Activated T-cell treated with anti-CD3 and anti-CD28 coated beads, Interleukin-2, amount 50 U/mL, for 4 hours (primary cell): ENCODE measurements around the gene NCAPH2. TPM values are rescaled to one million over a fixed set of nuclear protein-coding genes. Genes with fewer than 3 reads are reported as not detected.

Experiments used
- ATAC-seq, 2 donors: fragments of 200-7000 bp; cut with Tn5 transposase; one replicate each; pipeline ENCODE4 v1.10.0; 2021
- DNase-seq: peaks from one replicate; pipeline ENCODE4 v3.0.0-alpha.2; 2020
- H3K27me3 Mint-ChIP-seq: one replicate; pipeline ENCODE4 v1.8.0; 2021; ENCODE audit warnings: low read depth, mixed read lengths
- H3K36me3 Mint-ChIP-seq: one replicate; pipeline ENCODE4 v1.8.0; 2022; ENCODE audit warnings: mixed read lengths; ENCODE audit not compliant: insufficient read depth
- H3K4me1 Mint-ChIP-seq: one replicate; pipeline ENCODE4 v1.8.0; 2021; ENCODE audit warnings: low read depth, mixed read lengths
- H3K4me3 Mint-ChIP-seq: one replicate; pipeline ENCODE4 v1.8.0; 2021; ENCODE audit warnings: mild to moderate bottlenecking, moderate library complexity, mixed read lengths
- H3K9me3 Mint-ChIP-seq: one replicate; pipeline ENCODE4 v1.8.0; 2021; ENCODE audit warnings: mixed read lengths
- total RNA-seq, 3 donors: library from RNA; stranded (reverse); gene quantifications; one replicate each; pipeline ENCODE4 v1.2.1, GENCODE V29; 2021

NCAPH2 gene
- total RNA-seq, 3 donors from 2014 or later = 152 to 175 (median 156) TPM

DNA sequence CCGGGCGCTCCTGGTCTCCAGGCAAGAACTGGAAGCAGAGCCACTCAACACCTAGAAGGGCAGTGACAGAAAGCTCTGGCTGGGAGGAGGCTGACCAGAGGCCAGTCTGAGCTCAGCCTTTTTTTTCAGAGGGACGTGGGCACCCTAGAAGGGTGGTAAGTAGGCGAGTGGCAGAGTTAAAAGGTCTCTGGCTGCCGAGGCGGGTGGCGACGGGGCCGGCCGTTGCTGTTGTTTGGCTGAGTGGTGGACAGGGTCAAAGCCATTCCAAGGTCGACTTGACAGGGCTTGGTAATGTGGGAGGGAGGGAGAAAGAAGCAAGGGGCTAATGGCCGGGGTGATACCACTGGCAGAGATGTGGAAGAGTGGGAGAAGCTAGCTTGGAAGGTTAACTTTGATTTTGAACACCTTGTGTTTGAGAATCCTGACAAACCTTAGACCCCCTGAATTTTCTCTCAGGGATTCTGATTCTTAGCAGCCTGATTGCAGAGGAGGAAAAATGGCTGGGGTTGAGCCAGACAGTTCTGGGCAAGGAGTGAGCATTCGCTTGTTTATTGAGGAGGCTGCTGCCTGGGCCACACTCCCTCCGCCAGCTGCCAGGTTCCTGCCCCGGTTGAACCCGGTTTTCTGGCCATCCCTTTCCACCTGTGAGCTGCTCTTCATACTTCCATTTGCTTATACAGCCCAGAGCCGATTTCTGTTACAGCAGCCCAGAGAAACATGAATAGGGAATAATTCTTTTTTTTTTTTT is 55.6 kb downstream of the NCAPH2 start:
- ATAC-seq = peak in 1 of 2 donors; percentile 7
- Mint-ChIP-seq H3K4me1 (peaks cover 12% of the 10 kb centered on the region), H3K36me3 (no peaks in the 10 kb centered on the region), H3K27me3 (no peaks in the 10 kb centered on the region), H3K9me3 (no peaks in the 10 kb centered on the region), H3K4me3 (peak overlapping the region; percentile 86)
- no peak for DNase-seq

DNA sequence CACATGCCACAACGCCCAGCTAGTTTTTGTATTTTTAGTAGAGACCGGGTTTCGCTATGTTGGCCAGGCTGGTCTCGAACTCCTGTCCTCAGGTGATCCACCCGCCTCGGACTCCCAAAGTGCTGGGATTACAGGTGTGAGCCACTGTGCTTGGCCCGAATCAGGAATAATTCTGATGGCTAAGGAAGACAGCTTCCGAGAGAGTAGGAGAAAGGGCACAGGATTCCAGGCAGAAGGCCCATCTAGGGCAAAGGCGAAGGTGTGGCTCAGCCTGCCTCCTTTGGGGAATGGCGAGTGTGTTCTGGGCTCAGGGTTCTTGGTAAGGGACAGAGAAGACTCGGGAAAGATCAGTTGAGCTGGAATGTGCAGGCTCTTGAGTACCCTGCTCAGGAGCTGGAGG is 56.3 kb downstream of the NCAPH2 start:
- no peak for DNase-seq
- H3K4me1 Mint-ChIP-seq = peaks cover 12% of the 10 kb centered on the region
- no peaks in the 10 kb centered on the region for H3K27me3 Mint-ChIP-seq
- H3K4me3 Mint-ChIP-seq = peak overlapping the region; percentile 11
- no peak for ATAC-seq
- no peaks in the 10 kb centered on the region for H3K9me3 Mint-ChIP-seq
- peaks cover under 1% of the 10 kb centered on the region for H3K36me3 Mint-ChIP-seq

DNA sequence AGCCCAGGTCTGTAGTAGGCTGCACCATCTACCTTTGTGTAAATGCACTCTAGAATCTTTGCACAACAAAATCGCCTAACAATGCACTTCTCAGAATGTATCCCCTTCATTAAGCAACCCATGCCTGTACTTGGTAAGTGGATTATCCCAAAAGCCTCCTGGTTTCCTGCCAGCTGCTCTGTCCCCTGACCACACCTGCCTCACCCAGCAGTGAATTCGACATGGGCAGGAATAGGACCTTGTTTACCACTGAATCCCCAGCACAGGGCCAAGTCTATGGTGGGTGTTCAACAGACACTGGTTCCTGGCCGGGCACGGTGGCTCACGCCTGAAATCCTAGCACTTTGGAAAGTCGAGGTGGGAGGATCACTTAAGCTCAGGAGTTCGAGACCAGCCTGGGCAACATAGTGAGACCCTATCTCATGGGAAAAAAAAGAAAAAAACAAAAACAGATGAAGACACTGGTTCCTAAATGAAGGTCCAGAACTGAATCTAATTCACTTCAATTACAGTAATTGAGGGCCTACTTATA is 59.8 kb downstream of the NCAPH2 start:
- peaks cover 8% of the 10 kb centered on the region for H3K36me3 Mint-ChIP-seq
- no peak for DNase-seq
- no peak for ATAC-seq
- no peak overlapping the region for H3K4me3 Mint-ChIP-seq
- no peaks in the 10 kb centered on the region for H3K9me3 Mint-ChIP-seq
- H3K27me3 Mint-ChIP-seq = no peaks in the 10 kb centered on the region
- H3K4me1 Mint-ChIP-seq = peaks cover 8% of the 10 kb centered on the region

DNA sequence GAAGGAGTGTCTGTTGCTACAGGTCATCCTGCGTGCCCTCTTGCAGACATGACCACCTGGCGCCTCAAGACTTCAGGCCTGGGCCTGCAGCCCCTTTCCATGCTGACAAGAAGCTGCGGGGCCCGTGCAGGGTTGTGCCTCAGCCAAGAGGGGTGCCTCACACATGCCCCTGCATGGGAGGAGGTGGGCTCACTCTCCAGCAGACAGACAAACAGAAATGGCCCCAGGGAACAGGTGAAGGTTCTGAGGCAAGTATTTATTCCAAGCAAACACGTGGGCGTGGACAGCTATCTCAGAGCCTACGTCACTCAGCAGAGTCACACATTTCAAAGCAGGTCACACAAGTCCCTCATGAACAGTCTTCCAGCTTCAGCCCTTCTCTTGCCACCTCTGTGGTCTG is 60.6 kb downstream of the NCAPH2 start:
- Mint-ChIP-seq H3K4me3 (no peak overlapping the region), H3K9me3 (no peaks in the 10 kb centered on the region), H3K4me1 (peaks cover 2% of the 10 kb centered on the region), H3K36me3 (peaks cover 8% of the 10 kb centered on the region), H3K27me3 (no peaks in the 10 kb centered on the region)
- ATAC-seq (no peak), DNase-seq (no peak)

DNA sequence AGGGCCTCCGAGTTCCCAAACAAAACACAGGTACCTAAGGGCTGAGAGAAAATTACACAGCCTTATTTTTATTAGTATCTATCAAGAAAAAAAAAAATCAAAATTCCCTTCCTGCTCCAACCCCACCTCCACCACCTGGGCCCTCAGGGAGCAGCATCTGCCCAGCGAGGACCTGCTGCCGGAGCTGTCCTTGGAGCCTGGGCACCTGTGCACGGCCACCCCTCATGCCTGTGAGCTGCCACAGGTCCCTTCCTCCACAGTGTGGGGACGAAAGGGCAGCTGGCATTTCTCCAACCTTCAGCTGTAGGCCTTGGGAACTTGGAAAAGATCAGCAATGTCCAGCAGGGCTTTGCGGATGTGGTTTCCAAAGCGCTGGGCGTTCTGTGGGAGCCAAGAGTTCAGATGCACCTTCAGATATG is 61.0 kb downstream of the NCAPH2 start:
- no peaks in the 10 kb centered on the region for H3K4me1 Mint-ChIP-seq
- no peak overlapping the region for H3K4me3 Mint-ChIP-seq
- no peaks in the 10 kb centered on the region for H3K27me3 Mint-ChIP-seq
- ATAC-seq (no peak), DNase-seq (no peak)
- H3K36me3 Mint-ChIP-seq = peaks cover 8% of the 10 kb centered on the region
- H3K9me3 Mint-ChIP-seq = no peaks in the 10 kb centered on the region

DNA sequence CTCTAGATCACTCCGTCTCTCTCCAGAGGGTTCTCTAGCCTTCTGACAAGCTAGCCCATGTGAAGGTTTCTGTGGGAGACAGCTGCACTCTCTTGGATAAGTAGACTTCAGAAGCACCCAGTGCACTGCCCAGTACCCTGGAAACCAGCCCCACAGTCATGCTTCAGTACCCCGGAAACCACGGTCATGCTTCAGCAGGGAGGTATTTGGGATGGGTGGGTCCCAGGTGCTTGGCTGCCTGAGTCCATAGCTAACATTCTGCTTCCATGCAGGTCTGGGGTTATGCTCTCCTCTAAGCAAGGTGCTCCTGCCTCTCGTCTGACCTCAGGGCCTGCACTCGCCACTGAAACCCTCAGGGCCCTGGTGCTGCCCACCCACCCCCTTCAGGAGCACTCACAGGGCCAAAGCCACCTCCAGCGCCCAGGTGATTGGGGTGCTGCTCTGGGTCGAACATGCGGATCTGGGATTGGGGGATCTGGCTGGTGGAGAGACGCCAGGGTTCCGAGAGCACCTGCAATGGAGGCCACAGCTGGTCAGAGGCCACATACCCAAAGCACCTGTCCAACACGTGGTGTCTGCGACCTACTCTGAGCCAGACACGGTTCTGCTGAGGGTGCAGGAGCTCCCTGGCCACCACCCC is 62.0 kb downstream of the NCAPH2 start:
- Mint-ChIP-seq H3K4me1 (no peaks in the 10 kb centered on the region), H3K27me3 (no peaks in the 10 kb centered on the region), H3K9me3 (no peaks in the 10 kb centered on the region), H3K4me3 (no peak overlapping the region), H3K36me3 (peaks cover 8% of the 10 kb centered on the region)
- DNase-seq = no peak
- ATAC-seq = no peak

DNA sequence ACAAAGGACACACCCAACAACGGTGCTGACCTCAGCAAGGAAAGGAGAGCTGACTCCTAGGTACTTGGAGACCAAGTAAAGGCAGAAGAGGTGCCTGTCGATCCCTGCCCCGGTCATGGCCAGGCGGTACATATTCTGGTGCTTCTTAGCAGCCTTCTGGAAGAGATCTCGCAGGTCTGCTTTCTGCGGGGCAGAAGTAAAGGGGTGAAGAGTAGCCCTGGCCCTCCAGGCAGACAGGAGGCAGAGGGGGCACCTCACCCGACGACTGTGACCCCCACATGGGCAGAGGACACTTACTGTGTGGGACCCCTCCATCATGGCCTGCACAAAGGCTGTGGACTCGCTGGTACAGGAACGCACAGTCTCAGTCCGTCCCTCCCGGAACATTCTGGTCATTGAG is 62.8 kb downstream of the NCAPH2 start:
- Mint-ChIP-seq H3K9me3 (no peaks in the 10 kb centered on the region), H3K36me3 (peaks cover 8% of the 10 kb centered on the region), H3K4me3 (no peak overlapping the region), H3K4me1 (no peaks in the 10 kb centered on the region), H3K27me3 (no peaks in the 10 kb centered on the region)
- DNase-seq = no peak
- ATAC-seq = no peak

DNA sequence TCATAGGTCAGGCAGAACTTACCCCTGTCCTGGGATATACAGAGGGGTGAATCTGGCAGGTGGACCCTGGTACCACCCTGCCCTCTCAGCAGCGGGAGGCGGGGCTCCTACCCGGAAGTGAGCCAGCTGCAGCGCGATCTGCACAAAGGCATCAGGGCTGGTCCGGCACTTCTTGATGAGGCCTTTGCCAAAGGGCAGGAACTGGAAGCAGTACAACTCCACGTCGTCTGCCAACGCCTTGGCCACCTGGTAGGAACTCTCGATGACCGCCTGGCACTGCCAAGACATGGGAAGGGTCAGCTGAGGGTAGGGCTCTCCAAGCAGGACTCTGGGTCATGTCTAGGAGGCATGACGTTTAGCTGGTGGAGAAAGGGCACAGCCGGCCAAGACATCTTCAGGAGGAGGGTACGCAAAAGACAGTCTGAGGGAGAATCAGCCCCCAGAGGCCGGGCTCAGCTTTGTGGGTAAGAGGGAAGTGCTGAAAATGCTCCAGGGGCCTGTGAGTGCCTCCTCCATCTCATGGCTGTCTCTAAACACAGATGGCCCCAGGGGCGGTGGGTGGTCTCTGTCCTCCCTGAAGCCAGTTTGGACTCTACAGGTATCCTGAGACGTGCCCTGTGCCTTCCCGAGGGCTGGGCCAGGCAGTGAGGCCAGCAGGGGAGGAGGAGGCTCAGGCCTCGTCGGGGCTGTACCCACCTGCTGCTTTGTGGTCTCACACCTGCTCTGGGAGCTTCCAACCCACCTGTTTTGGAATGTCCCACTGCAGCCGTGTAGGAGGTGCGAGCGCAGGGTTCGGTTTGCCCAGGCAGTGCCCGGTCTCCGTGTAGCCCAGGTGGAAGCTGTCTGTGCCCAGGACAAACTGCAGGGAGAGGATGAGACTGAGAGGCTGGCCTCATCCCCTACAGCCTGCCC is 63.5 kb downstream of the NCAPH2 start:
- no peaks in the 10 kb centered on the region for H3K4me1 Mint-ChIP-seq
- no peaks in the 10 kb centered on the region for H3K9me3 Mint-ChIP-seq
- no peak overlapping the region for H3K4me3 Mint-ChIP-seq
- no peak for DNase-seq
- no peak for ATAC-seq
- H3K36me3 Mint-ChIP-seq = peaks cover 8% of the 10 kb centered on the region
- H3K27me3 Mint-ChIP-seq = no peaks in the 10 kb centered on the region

DNA sequence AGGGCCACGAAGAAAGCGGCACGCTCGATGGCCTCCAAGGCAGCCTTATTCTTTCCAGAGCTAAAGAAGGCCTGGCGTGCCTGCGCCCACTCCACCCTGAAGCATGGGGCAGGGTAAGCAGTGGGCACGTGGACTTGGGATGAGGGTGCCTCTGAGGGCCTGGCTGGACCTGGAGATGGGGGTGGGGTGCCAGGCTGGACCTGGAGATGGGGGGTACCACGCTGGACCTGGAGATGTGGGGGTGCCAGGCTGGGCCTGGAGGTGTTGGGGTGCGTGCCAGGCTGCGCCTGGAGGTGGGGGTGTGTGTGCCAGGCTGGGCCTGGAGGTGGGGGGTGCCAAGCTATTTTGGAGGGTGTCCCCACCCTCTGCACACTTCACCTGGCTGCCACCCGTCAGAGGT is 64.9 kb downstream of the NCAPH2 start:
- Mint-ChIP-seq H3K4me3 (no peak overlapping the region), H3K9me3 (no peaks in the 10 kb centered on the region), H3K36me3 (peaks cover 8% of the 10 kb centered on the region), H3K4me1 (peaks cover 7% of the 10 kb centered on the region), H3K27me3 (no peaks in the 10 kb centered on the region)
- ATAC-seq (no peak), DNase-seq (no peak)

DNA sequence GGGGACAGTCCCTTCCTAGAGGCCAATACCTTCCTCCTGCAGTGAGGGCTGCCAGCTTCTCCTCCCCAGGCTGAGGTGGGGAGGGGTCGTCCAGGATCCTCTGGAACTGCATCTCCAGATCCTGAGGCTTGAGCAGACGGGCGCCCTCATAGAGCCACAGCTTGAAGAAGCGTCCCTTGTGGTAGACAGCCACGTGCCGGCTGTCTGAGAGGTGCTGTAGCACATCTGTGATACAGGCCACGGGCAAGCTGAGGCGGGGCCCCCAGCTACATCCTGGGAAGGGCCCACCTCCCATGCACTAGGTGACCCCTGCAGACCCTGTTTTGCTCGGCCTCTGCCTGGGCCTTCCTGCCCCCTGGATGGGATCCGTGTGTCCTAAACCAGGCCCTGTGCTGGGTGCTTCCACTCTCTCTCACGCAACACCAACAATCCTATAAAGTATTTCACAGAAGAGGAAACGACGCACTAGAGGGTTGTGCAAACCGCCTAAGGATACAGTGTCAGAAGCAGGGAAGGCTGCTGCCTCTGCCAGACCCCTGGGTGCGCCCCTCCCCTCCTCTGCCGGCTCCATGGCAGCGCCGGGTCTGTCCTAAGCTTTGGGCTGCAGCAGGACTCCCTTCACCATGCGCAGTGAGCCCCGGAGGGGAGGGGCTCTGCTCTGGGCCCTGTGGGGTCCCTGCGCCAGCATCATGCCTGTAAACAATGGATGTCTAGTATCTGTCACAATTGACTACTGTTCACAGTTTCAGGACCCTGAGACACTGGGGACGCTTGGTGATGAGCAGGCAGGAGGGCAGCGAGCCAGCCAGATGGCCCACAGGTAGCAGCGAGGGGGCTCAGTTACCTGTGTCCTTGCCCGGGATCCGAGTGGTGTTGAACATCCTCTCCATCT is 65.7 kb downstream of the NCAPH2 start:
- ATAC-seq (no peak), DNase-seq (no peak)
- Mint-ChIP-seq H3K4me1 (peaks cover 7% of the 10 kb centered on the region), H3K27me3 (no peaks in the 10 kb centered on the region), H3K4me3 (no peak overlapping the region), H3K36me3 (peaks cover 8% of the 10 kb centered on the region), H3K9me3 (no peaks in the 10 kb centered on the region)

DNA sequence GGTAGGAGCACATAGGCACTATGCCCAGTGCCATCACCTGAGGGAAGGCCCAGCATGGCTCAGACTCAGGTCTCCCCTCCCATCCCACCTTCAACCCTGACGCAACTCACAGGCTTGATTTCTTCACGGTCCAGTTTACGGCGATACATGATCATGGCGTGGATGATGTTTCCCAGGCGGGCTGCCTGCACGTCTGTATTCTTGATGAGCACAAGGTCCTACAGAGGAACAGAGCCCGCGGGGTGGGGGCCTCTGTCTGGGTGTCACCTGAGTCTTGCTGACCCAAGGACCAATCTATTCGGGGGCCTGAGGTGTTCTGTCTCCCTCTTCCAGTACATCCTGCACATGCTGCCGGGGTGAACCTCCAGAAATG is 66.3 kb downstream of the NCAPH2 start:
- ATAC-seq (no peak), DNase-seq (no peak)
- Mint-ChIP-seq H3K36me3 (peaks cover 6% of the 10 kb centered on the region), H3K4me3 (no peak overlapping the region), H3K9me3 (no peaks in the 10 kb centered on the region), H3K4me1 (peaks cover 7% of the 10 kb centered on the region), H3K27me3 (no peaks in the 10 kb centered on the region)
